ENCODE measurements around the gene SYPL1.

The SYPL1 gene

GRCh38 chr7:106088014-106088413 lies 24.1 kb downstream of the SYPL1 start:
- H3K4me3 ChIP-seq (ENCODE audit: severe bottlenecking) = no peak overlapping the region
- H3K9me3 ChIP-seq (ENCODE audit: severe bottlenecking) = no peaks in the 10 kb centered on the region
- no peaks in the 10 kb centered on the region for H3K4me1 ChIP-seq (ENCODE audit: insufficient read depth, poor library complexity, severe bottlenecking)
- no peak for TF ChIP-seq CTCF (IDR thresholded peaks at IDR 0.05; ENCODE audit: poor library complexity, severe bottlenecking)
- no peak overlapping the region for H3K27ac ChIP-seq (ENCODE audit: poor library complexity, severe bottlenecking)
- H3K36me3 ChIP-seq (ENCODE audit: low read depth) = peaks cover 49% of the 10 kb centered on the region
- DNase-seq (ENCODE audit: low spot score) = no peak
- ATAC-seq (ENCODE audit: low read depth) = no peak
- no peaks in the 10 kb centered on the region for H3K27me3 ChIP-seq (ENCODE audit: insufficient read depth, poor library complexity, severe bottlenecking)

- Histone ChIP-seq H3K36me3 (ENCODE audit: low read depth) (peaks cover 31% of the 10 kb centered on the region), H3K9me3 (ENCODE audit: severe bottlenecking) (no peaks in the 10 kb centered on the region), H3K4me3 (ENCODE audit: severe bottlenecking) (no peak overlapping the region), H3K27me3 (ENCODE audit: insufficient read depth, poor library complexity, severe bottlenecking) (no peaks in the 10 kb centered on the region), H3K27ac (ENCODE audit: poor library complexity, severe bottlenecking) (no peak overlapping the region), H3K4me1 (ENCODE audit: insufficient read depth, poor library complexity, severe bottlenecking) (no peaks in the 10 kb centered on the region)
- no peak for DNase-seq (ENCODE audit: low spot score)
- TF ChIP-seq CTCF (IDR thresholded peaks at IDR 0.05; ENCODE audit: poor library complexity, severe bottlenecking) = no peak
- ATAC-seq (ENCODE audit: low read depth) = no peak
These were observed 26.1 kb downstream of the SYPL1 start for GRCh38 chr7:106086062-106086461.

GRCh38 chr7:106085015-106085414 lies 27.1 kb downstream of the SYPL1 start:
- TF ChIP-seq CTCF (IDR thresholded peaks at IDR 0.05; ENCODE audit: poor library complexity, severe bottlenecking) = no peak
- Histone ChIP-seq H3K36me3 (ENCODE audit: low read depth) (peaks cover 22% of the 10 kb centered on the region), H3K27ac (ENCODE audit: poor library complexity, severe bottlenecking) (no peak overlapping the region), H3K4me1 (ENCODE audit: insufficient read depth, poor library complexity, severe bottlenecking) (no peaks in the 10 kb centered on the region), H3K4me3 (ENCODE audit: severe bottlenecking) (no peak overlapping the region), H3K27me3 (ENCODE audit: insufficient read depth, poor library complexity, severe bottlenecking) (no peaks in the 10 kb centered on the region), H3K9me3 (ENCODE audit: severe bottlenecking) (no peaks in the 10 kb centered on the region)
- ATAC-seq (ENCODE audit: low read depth) (no peak), DNase-seq (ENCODE audit: low spot score) (no peak)

- Histone ChIP-seq H3K4me3 (ENCODE audit: severe bottlenecking) (no peak overlapping the region), H3K36me3 (ENCODE audit: low read depth) (peaks cover 9% of the 10 kb centered on the region; the same call in 1 of the 2 replicates), H3K27me3 (ENCODE audit: insufficient read depth, poor library complexity, severe bottlenecking) (no peaks in the 10 kb centered on the region), H3K9me3 (ENCODE audit: severe bottlenecking) (no peaks in the 10 kb centered on the region), H3K27ac (ENCODE audit: poor library complexity, severe bottlenecking) (no peak overlapping the region), H3K4me1 (ENCODE audit: insufficient read depth, poor library complexity, severe bottlenecking) (no peaks in the 10 kb centered on the region)
- DNase-seq (ENCODE audit: low spot score) = no peak
- ATAC-seq (ENCODE audit: low read depth) = no peak
- TF ChIP-seq CTCF (IDR thresholded peaks at IDR 0.05; ENCODE audit: poor library complexity, severe bottlenecking) = no peak
These were observed 28.4 kb downstream of the SYPL1 start for GRCh38 chr7:106083717-106084116.

- no peak overlapping the region for H3K4me3 ChIP-seq (ENCODE audit: severe bottlenecking)
- H3K27ac ChIP-seq (ENCODE audit: poor library complexity, severe bottlenecking) = no peak overlapping the region
- H3K9me3 ChIP-seq (ENCODE audit: severe bottlenecking) = no peaks in the 10 kb centered on the region
- H3K4me1 ChIP-seq (ENCODE audit: insufficient read depth, poor library complexity, severe bottlenecking) = no peaks in the 10 kb centered on the region
- no peak for TF ChIP-seq CTCF (IDR thresholded peaks at IDR 0.05; ENCODE audit: poor library complexity, severe bottlenecking)
- no peak for ATAC-seq (ENCODE audit: low read depth)
- DNase-seq (ENCODE audit: low spot score) = no peak
- H3K36me3 ChIP-seq (ENCODE audit: low read depth) = no peaks in the 10 kb centered on the region
- H3K27me3 ChIP-seq (ENCODE audit: insufficient read depth, poor library complexity, severe bottlenecking) = no peaks in the 10 kb centered on the region
These were observed 29.8 kb downstream of the SYPL1 start for GRCh38 chr7:106082087-106082854.

Data from RWPE2 (cell line).